T47D (cell line): ENCODE measurements around the gene PSMA7.

Experiments
- DNase-seq, 2 experiments: peaks; one replicate each; pipeline versions ENCODE4 v3.0.0 to v3.0.0-alpha.2; 2011 to 2012; ENCODE audit warnings: low read depth in 1 of 2, low spot score in 1 of 2
- JUND ChIP-seq: IDR thresholded peaks from 2 replicates; pipeline ENCODE4 v1.6.1; 2012; ENCODE audit warnings: low read depth
- in situ Hi-C: cut with HindIII; loops from 2 replicates; pipeline ENCODE4 v1.10.0; 2016; ENCODE audit warnings: low sequenced_read_pairs, low pct_unique_long_range_greater_than_20kb

The PSMA7 gene

DNA sequence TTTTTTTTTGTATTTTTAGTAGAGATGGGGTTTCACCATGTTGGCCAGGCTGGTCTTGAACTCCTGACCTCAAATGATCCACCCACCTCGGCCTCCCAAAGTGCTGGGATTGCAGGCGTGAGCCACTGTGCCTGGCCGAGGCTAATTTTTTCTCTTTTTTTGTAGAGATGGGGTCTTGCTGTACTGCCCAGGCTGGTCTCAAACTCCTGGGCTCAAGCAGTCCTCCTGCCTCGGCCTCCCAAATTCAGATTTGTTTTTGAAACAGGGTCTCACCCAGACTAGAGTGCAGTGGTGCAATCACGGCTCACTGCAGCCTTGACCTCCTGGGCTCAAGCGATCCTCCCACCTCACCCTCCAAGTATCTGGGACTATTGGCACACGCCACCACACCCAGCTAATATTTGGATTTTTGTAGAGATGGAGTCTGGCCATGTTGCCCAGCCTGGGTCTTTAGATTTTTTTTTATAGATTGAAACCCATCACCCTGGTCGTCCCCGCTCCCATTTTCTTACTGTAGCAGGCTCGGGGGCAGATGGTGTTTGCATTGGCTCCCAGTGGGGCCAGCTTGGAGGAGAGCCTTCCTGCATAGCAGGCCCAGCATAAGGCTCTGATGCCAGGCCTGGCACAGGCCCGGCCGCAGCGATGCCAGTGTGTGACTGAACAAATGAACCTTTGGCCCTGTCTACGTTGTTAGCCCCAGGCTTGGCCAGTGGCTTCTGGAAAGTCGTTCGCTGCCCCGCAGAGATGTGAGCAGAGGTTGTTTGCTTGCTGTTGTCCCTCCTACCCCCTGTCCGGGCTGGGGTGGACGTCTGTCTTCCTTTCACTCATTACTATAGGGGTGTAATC, 35.3 kb upstream of the PSMA7 start:
- no peak for TF ChIP-seq JUND
- in situ Hi-C loops, result no loop called here
- DNase-seq, result no peak

GRCh38 chr20:62177307-62177706, 34.1 kb upstream of the PSMA7 start:
- TF ChIP-seq JUND, result no peak
- DNase-seq, result no peak
- in situ Hi-C loops, result no loop called here

GRCh38 chr20:62176866-62177265, 33.7 kb upstream of the PSMA7 start:
- TF ChIP-seq JUND, result no peak
- DNase-seq, result no peak
- in situ Hi-C loops, result no loop called here

- in situ Hi-C loops, result no loop called here
Observed at GRCh38 chr20:62175711-62176110, 32.5 kb upstream of the PSMA7 start.

GRCh38 chr20:62174870-62175624, 31.9 kb upstream of the PSMA7 start:
- in situ Hi-C loops, result no loop called here
- no peak for DNase-seq
- TF ChIP-seq JUND, result no peak

More at GRCh38 chr20:62175711-62176110, 32.5 kb upstream of the PSMA7 start:
- no peak for TF ChIP-seq JUND
- no peak for DNase-seq

DNA sequence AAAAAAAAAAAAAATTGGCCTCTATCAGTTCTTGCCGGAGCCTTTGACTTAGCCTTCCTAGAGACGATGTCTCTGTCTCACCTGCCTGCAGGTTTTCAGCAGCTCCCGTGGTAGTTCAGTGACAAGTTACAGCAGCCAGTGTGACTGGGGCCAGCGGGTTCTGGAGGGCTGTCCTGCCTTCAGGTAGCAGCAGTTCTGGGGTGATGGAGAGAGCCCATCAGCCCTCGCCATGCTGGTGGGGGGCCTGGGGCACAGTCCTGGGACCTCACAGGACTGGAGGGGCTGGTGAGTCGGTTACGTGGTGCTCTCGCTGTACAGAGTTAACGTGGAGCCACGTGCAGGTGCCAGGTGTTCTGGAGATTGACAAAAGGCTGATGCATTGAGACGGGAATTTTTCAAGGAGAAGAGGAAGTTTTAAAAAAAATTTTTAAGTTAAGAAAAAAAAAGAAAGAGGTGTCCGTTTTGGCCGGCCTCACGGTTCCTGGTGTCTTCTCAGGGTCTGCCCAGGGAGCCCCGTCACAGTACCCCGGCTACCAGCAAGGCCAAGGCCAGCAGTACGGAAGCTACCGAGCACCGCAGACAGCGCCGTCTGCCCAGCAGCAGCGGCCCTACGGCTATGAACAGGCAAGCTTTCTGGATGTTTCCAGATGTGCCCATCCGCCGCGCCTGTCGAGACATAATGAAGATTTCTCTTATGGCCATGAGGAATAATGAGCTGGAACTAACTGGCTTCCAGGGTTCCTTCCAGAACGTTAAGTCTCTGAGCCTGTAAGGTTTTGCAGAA, 31.0 kb upstream of the PSMA7 start:
- in situ Hi-C loops, result no loop called here
- no peak for DNase-seq
- no peak for TF ChIP-seq JUND

DNA sequence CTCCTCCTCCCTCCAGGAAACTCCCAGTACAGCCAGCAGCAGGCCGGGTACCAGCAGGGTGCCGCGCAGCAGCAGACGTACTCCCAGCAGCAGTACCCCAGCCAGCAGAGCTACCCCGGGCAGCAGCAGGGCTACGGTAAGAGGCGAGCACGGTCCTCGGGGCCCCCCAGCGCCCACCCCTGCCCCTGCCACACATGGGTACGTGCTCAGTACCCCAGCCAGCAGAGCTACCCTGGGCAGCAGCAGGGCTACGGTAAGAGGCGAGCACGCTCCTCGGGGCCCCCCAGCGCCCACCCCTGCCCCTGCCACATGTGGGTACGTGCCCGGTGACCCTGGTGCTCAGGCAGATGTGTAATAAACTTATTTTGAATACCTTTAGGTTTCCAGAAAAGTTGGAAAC, 29.5 kb upstream of the PSMA7 start:
- TF ChIP-seq JUND, result no peak
- in situ Hi-C loops, result no loop called here

DNA sequence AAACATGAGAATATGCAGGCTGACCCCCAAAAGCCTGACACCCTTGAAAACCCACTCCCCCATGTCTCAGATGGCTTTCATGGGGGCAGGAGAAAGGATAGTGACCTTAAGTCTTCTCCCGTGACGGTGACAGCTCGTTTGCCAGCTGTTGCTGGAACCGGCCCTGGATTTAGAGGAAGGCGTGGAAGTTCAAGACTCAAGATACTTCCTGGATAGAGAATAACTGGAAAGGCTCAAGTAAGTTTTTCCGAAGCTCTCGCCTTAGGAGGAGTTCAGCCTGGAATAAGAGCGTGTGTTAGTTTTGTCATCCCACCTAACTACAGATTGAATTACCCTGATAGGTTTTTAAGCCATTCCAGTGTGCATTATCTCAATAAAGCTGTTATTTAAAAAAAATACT, 28.1 kb upstream of the PSMA7 start:
- TF ChIP-seq JUND, result no peak
- DNase-seq, result no peak
- in situ Hi-C loops, result no loop called here

More for the DNA sequence above, 29.5 kb upstream of the PSMA7 start:
- no peak for DNase-seq

DNA sequence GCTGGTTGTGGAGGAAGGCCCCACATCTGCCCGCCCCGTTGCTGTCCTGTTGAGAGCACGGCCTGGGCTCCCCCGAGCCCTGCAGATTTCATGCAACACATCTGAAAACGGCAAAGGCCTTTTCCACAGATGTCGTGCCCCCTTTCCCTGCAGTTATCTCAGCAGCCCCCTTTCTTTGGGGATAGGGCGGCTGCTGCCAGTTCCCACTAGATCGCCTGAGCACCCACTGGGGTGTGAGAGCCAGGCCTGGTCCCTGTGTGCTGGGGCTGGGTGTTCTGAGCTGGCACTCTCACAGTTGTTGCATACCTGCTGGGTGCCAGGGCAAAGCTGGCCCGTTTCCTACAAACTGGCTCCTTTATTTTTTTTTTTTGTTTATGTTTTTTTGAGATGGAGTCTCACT, 27.3 kb upstream of the PSMA7 start:
- no peak for DNase-seq
- no peak for TF ChIP-seq JUND
- in situ Hi-C loops, result no loop called here

DNA sequence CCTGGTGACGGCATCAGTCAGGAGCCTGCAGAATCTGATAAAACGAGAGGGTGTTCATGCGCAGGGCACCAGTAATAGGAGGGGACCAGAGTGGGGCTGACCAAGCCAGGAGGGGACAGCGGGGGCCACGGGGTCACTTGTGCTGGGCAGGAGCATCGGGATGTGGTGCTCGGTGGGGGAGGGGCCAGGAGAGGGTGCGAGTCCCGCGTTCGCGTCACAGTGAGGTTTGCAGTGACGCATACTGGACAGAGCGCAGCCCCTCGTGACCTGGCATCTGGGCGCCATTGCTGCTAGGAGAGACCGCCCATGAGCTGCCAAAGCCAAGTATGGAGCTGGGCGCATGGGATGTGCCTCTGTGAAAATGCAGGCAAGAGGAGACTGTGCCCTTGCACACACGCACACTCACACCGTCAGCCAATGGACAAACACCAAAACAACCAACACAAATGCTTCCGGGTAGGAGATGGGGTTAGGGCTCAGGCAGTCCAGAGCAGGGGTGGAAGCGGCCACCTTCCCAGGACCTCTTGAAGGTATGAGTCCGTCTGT, 25.8 kb upstream of the PSMA7 start:
- in situ Hi-C loops, result no loop called here
- no peak for TF ChIP-seq JUND
- no peak for DNase-seq

DNA sequence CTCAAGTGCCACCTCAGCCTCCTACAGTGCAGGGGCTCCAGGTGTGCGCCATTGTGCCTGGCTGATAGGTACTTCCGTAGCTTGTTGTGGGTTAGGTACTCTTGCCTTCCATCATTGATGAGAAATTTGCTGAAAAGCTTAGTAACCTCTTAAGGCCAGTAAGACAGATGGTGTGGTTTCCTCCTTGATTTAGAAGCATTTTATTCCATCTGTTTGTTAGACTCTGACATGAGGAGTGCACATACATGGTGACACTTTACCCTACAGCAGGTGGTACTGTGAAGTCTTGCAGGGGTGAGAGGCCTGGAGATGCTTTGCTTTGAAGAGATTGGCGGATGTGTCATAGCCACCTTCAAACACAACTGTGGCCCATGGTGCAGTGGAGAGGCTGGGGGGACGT, 24.9 kb upstream of the PSMA7 start:
- in situ Hi-C loops, result no loop called here
- TF ChIP-seq JUND, result no peak
- DNase-seq, result no peak

DNA sequence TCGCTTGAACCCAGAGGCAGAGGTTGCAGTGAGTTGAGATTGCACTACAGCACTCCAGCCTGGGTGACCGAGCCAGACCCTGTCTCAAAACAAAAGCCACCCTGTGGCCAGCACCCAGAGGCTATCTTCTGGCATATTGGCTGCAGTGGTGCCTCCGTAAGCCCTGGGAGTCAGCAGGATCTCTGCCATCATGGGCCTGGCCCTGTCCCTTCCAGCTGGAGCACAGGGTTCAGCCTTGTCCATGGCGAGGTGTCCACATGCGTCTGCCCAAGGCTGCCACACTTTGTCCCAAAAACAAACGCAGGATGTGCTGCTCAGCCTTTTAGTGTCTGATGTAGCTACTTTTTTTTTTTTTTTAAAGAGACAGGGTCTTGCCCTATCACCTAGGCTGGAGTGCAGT, 24.3 kb upstream of the PSMA7 start:
- in situ Hi-C loops, result no loop called here
- no peak for TF ChIP-seq JUND

More for the DNA sequence above, 24.3 kb upstream of the PSMA7 start:
- DNase-seq, result no peak
